Measurements from ENCODE around the gene TEX53.

Gene TEX53

DNA sequence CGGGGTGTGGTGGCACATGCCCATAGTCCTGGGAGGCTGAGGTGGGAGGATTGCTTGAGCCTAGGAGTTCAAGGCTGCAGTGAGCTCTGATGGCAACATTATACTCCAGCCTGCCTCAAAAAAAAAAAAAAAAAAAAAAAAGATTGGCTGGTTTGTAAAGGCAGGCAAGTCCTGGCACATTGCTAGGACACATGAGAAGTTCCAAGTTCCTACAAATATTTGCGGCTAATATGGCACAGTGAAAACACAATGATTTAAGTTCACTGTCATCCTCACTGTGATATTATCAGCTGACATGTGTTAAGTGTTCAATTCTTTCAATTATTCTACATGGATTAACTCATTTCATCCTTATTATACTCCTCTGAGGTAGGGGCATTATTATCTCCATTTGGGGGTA lies 26.4 kb downstream of the TEX53 start:
- H3K9me3 ChIP-seq (ENCODE audit: insufficient read depth, low read length) = no peaks in the 10 kb centered on the region
- no peaks in the 10 kb centered on the region for H4K20me1 ChIP-seq (ENCODE audit: insufficient read depth, low read length)
- no peak overlapping the region for H3K9ac ChIP-seq (ENCODE audit: low read length)
- H3K27ac ChIP-seq (ENCODE audit: low read length) = no peak overlapping the region
- no peaks in the 10 kb centered on the region for H3K27me3 ChIP-seq (ENCODE audit: low read depth, low read length)
- no peak overlapping the region for H2AFZ ChIP-seq (ENCODE audit: low read depth, low read length)
- H3K36me3 ChIP-seq (replicated peaks; ENCODE audit: low read depth, low read length) = peaks cover 86% of the 10 kb centered on the region
- TF ChIP-seq CTCF (IDR thresholded peaks at IDR 0.05; ENCODE audit: low read depth, low read length) (no peak), EZH2phosphoT487 (IDR thresholded peaks at IDR 0.05; ENCODE audit: low read depth) (no peak)
- no peak overlapping the region for H3K4me3 ChIP-seq (ENCODE audit: low read length)
- no peak overlapping the region for H3K4me2 ChIP-seq (ENCODE audit: low read length)
- H3K4me1 ChIP-seq (ENCODE audit: low read length) = no peaks in the 10 kb centered on the region
- H3K79me2 ChIP-seq (ENCODE audit: low read length) = no peaks in the 10 kb centered on the region

- H4K20me1 ChIP-seq (ENCODE audit: insufficient read depth, low read length) = no peaks in the 10 kb centered on the region
- H3K27ac ChIP-seq (ENCODE audit: low read length) = no peak overlapping the region
- peaks cover 6% of the 10 kb centered on the region for H3K79me2 ChIP-seq (ENCODE audit: low read length)
- TF ChIP-seq EZH2phosphoT487 (IDR thresholded peaks at IDR 0.05; ENCODE audit: low read depth) = no peak
- TF ChIP-seq CTCF (IDR thresholded peaks at IDR 0.05; ENCODE audit: low read depth, low read length) = no peak
- H2AFZ ChIP-seq (ENCODE audit: low read depth, low read length) = no peak overlapping the region
- H3K36me3 ChIP-seq (replicated peaks; ENCODE audit: low read depth, low read length) = peaks cover 82% of the 10 kb centered on the region
- H3K9ac ChIP-seq (ENCODE audit: low read length) = no peak overlapping the region
- no peak overlapping the region for H3K4me2 ChIP-seq (ENCODE audit: low read length)
- H3K4me3 ChIP-seq (ENCODE audit: low read length) = no peak overlapping the region
- no peaks in the 10 kb centered on the region for H3K9me3 ChIP-seq (ENCODE audit: insufficient read depth, low read length)
- no peaks in the 10 kb centered on the region for H3K27me3 ChIP-seq (ENCODE audit: low read depth, low read length)
- no peaks in the 10 kb centered on the region for H3K4me1 ChIP-seq (ENCODE audit: low read length)
These were observed 28.0 kb downstream of the TEX53 start for GRCh38 chr9:114629563-114630090.

GRCh38 chr9:114627553-114627952 lies 30.1 kb downstream of the TEX53 start:
- peaks cover 24% of the 10 kb centered on the region for H3K79me2 ChIP-seq (ENCODE audit: low read length)
- no peaks in the 10 kb centered on the region for H3K27me3 ChIP-seq (ENCODE audit: low read depth, low read length)
- TF ChIP-seq EZH2phosphoT487 (IDR thresholded peaks at IDR 0.05; ENCODE audit: low read depth) (no peak), CTCF (IDR thresholded peaks at IDR 0.05; ENCODE audit: low read depth, low read length) (no peak)
- no peaks in the 10 kb centered on the region for H3K9me3 ChIP-seq (ENCODE audit: insufficient read depth, low read length)
- no peak overlapping the region for H3K27ac ChIP-seq (ENCODE audit: low read length)
- H3K4me2 ChIP-seq (ENCODE audit: low read length) = no peak overlapping the region
- no peak overlapping the region for H3K4me3 ChIP-seq (ENCODE audit: low read length)
- no peak overlapping the region for H2AFZ ChIP-seq (ENCODE audit: low read depth, low read length)
- no peak overlapping the region for H3K9ac ChIP-seq (ENCODE audit: low read length)
- H4K20me1 ChIP-seq (ENCODE audit: insufficient read depth, low read length) = 0 out of 2 replicates have a peak, but pooled peaks cover 5% of the 10 kb centered on the region
- no peaks in the 10 kb centered on the region for H3K4me1 ChIP-seq (ENCODE audit: low read length)
- peaks cover 80% of the 10 kb centered on the region for H3K36me3 ChIP-seq (replicated peaks; ENCODE audit: low read depth, low read length)

DNA sequence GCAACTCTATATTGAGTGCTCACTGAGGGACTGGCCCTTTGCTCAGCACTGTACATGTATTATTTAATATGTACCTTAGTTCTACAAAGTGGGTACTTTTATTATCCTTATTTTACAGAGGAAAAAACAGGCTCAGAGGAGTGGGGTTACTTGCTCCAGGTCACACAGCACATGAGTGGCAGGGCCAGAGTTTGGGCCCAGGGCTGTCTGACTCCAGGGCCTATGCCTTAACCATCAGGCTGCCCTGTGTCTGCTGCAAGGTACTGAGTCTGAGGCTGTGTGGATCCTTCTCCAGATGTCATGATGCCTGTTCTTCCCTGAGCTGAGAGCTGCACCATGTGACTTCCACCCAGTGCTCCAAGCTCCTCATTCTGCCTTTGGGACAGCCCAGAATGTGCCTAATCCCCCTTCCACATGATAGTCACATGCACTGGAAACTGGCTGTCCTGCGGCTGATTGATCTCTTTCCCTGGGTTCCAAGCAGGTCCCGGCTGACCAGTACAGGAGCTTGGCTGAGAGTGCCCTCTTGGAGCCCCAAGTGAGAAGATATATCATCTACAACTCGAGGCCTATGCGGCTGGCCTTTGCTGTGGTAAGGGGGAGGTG lies 31.1 kb downstream of the TEX53 start:
- no peaks in the 10 kb centered on the region for H3K4me1 ChIP-seq (ENCODE audit: low read length)
- H3K27me3 ChIP-seq (ENCODE audit: low read depth, low read length) = no peaks in the 10 kb centered on the region
- no peak overlapping the region for H2AFZ ChIP-seq (ENCODE audit: low read depth, low read length)
- no peak overlapping the region for H3K27ac ChIP-seq (ENCODE audit: low read length)
- H3K36me3 ChIP-seq (replicated peaks; ENCODE audit: low read depth, low read length) = peaks cover 81% of the 10 kb centered on the region
- TF ChIP-seq CTCF (IDR thresholded peaks at IDR 0.05; ENCODE audit: low read depth, low read length) (no peak), EZH2phosphoT487 (IDR thresholded peaks at IDR 0.05; ENCODE audit: low read depth) (no peak)
- H3K4me3 ChIP-seq (ENCODE audit: low read length) = no peak overlapping the region
- no peak overlapping the region for H3K9ac ChIP-seq (ENCODE audit: low read length)
- H4K20me1 ChIP-seq (ENCODE audit: insufficient read depth, low read length) = peaks cover 13% of the 10 kb centered on the region
- H3K9me3 ChIP-seq (ENCODE audit: insufficient read depth, low read length) = no peaks in the 10 kb centered on the region
- no peak overlapping the region for H3K4me2 ChIP-seq (ENCODE audit: low read length)
- peaks cover 35% of the 10 kb centered on the region for H3K79me2 ChIP-seq (ENCODE audit: low read length)

Measured in OCI-LY3 (cell line).